GM13977 (cell line): Measurements from ENCODE around the gene ARIH1.

ENCODE experiments used
- DNase-seq: peaks from one replicate; pipeline ENCODE4 v3.0.0; 2012; ENCODE audit warnings: low spot score
- CTCF ChIP-seq: IDR thresholded peaks from 2 replicates; pipeline ENCODE4 v1.5.1; 2012; ENCODE audit warnings: mild to moderate bottlenecking, control low read depth; ENCODE audit not compliant: insufficient read depth; ENCODE audit errors: extremely low read depth, missing control alignments
- in situ Hi-C: fragments of 300-500 bp; cut with MboI; formaldehyde crosslinking; loops from one replicate; pipeline ENCODE4 v1.12.0; 2022; ENCODE audit warnings: low sequenced_read_pairs, low pct_unique_long_range_greater_than_20kb, mixed read lengths, inconsistent platforms; ENCODE audit not compliant: unreplicated experiment

ARIH1 gene

GRCh38 chr15:72562878-72563277 is 88.7 kb downstream of the ARIH1 start:
- DNase-seq, result no peak
- in situ Hi-C loops, result no loop called here

GRCh38 chr15:72564091-72564490 is 90.0 kb downstream of the ARIH1 start:
- DNase-seq, result no peak
- in situ Hi-C loops, result no loop called here

More at GRCh38 chr15:72562878-72563277, 88.7 kb downstream of the ARIH1 start:
- TF ChIP-seq CTCF, result no peak

DNA sequence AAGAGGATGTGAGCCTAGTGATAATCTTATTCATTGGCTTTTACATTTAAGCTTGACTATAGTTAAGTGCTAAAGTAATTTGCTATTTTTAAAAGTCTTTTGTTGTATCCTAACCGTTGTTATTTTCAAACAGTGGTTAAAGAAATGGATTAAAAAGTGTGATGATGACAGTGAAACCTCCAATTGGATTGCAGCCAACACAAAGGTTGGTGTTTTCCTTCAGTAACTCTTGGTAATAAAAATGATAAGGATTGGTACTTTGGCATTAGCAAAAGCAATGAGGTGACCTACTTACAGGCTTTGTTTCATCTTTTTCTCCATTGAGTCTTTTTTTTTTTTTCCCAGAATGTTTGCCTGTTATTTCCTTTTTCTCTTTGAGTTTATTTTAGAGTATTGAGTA is 92.8 kb downstream of the ARIH1 start:
- TF ChIP-seq CTCF, result no peak
- in situ Hi-C loops, result no loop called here

More at GRCh38 chr15:72564091-72564490, 90.0 kb downstream of the ARIH1 start:
- no peak for TF ChIP-seq CTCF

GRCh38 chr15:72570059-72570458 is 95.9 kb downstream of the ARIH1 start:
- no peak for DNase-seq
- TF ChIP-seq CTCF, result no peak
- in situ Hi-C loops, result no loop called here

More for the DNA sequence above, 92.8 kb downstream of the ARIH1 start:
- DNase-seq, result no peak

DNA sequence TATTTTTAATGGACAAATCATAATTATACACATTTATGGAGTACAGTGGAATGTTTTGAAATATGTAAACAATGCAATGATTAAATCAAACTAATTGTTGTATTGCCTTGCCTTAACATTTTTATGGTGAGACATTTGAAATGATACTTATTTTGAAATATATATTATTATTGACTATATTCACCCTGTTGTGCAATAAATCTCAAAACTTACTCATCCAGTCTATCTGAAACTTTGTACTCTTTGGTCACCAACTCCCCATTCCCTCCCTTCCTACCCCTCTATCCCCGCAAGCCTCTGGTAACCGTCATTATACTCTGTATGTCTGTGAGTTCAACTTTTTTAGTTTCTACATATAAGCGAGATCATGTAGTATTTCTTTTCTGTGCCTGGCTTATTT is 105.7 kb downstream of the ARIH1 start:
- in situ Hi-C loops, result no loop called here
- no peak for DNase-seq
- TF ChIP-seq CTCF, result no peak

DNA sequence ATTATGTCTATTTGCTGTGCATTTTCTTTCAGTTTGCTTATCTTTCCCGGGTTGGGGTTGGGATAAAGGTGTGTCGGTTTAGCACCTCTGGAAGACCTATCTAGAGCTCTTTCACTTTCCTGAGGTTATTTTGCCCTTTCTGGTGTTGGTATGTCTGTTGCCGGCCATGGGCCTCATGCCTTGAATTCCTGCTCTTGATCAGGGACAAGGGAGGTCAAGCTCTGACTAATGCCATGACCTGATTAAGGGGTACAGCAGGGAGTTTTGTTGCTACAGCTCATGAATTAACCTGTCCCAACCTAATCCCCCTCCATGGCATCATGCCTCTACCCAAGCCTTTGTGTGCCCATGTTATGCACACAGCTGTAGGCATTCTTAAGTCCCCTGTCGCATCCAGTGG is 109.9 kb downstream of the ARIH1 start:
- DNase-seq, result no peak
- in situ Hi-C loops, result no loop called here
- no peak for TF ChIP-seq CTCF

DNA sequence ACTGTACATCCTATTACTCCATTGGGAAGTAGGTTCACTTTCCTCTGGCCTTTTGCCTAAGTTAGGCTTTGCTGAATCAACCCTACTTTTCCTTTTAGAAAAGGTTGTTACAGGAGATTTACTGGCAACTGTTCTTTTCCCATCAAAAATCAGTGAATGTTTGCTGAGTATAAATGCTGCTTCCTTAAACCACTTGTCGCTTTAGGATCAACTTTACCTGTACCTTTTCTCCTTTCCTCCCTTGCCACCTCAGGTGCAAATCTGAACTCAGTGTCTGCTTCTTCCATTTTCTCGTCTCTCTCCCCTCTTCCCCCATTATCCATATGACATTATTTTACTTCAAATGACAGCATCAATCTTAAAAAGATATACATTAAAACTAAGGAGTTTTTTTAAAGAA is 110.9 kb downstream of the ARIH1 start:
- in situ Hi-C loops, result no loop called here
- no peak for DNase-seq
- no peak for TF ChIP-seq CTCF
